GM19239 (cell line): ENCODE measurements around the gene BMP8A.
"Not testable (repeated sequence)": the region's sequence is repeated elsewhere in the genome, so short reads cannot be mapped to it uniquely, and the experiment has no call there.

Source experiments
- DNase-seq: peaks from one replicate; pipeline ENCODE4 v3.0.0; 2011; ENCODE audit warnings: low spot score; ENCODE audit not compliant: insufficient read length
- FAIRE-seq: peaks from 2 replicates; lab custom pipeline; 2011; peaks lifted over from hg19 to GRCh38; lab: Jason Lieb, UNC

BMP8A gene

GRCh38 chr1:39491146-39491921 is at the start of gene BMP8A:
BMP8A (plus strand) TSS chr1:39491636; CDS start chr1:39491992, 356 bp downstream.
- peak; percentile 4 for FAIRE-seq
- peak; percentile 97 for DNase-seq

- FAIRE-seq (no peak), DNase-seq (no peak)
Observed at GRCh38 chr1:39441797-39442196, 49.6 kb upstream of the BMP8A start.

- DNase-seq (no peak), FAIRE-seq (no peak)
Observed at GRCh38 chr1:39445573-39445972, 45.9 kb upstream of the BMP8A start.

DNA sequence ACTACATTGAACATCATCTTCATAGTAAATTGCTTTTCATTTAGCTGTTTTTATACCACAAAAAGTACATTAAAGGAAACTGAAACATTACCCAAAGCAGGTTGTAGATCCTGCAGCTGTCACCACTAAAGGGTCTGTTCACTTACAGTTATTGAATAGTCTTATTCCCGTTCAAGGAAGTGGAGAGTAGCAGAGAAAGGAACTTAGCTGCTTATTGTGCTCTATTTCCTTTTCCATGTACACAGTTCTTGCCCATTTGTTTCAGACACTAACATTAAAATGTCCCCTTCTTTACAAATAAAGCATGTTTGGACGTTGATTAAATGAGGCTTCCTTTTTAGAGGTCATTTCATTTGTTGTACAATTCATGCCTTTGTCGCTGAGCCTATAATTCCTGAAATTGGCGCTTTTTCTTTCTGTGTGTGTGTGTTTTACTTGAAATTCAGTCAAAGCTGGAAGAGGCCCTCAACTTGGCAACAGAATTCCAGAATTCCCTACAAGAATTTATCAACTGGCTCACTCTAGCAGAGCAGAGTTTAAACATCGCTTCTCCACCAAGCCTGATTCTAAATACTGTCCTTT is 44.4 kb upstream of the BMP8A start:
- DNase-seq (no peak), FAIRE-seq (no peak)

GRCh38 chr1:39450041-39450440 is 41.4 kb upstream of the BMP8A start:
- not testable (repeated sequence) for DNase-seq, FAIRE-seq

GRCh38 chr1:39450956-39451606 is 40.4 kb upstream of the BMP8A start:
- DNase-seq: no peak
- FAIRE-seq: no peak

GRCh38 chr1:39452081-39452480 is 39.4 kb upstream of the BMP8A start:
- no peak for FAIRE-seq
- no peak for DNase-seq

DNA sequence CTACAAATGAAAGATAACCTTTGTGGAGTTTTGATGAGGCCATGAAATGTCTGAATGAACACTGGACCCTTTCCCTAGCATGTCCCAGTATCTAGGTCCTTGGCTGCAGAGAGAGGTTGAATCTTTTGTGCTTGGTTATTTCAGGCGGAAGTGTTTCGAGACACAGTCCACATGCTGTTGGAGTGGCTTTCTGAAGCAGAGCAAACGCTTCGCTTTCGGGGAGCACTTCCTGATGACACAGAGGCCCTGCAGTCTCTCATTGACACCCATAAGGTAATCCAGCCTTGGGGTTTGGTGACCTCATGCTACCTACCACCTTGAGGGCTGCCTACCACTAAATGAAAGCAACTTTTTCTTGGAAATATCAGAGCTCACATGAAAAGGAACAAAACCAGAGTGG is 38.9 kb upstream of the BMP8A start:
- no peak for FAIRE-seq
- DNase-seq: no peak

DNA sequence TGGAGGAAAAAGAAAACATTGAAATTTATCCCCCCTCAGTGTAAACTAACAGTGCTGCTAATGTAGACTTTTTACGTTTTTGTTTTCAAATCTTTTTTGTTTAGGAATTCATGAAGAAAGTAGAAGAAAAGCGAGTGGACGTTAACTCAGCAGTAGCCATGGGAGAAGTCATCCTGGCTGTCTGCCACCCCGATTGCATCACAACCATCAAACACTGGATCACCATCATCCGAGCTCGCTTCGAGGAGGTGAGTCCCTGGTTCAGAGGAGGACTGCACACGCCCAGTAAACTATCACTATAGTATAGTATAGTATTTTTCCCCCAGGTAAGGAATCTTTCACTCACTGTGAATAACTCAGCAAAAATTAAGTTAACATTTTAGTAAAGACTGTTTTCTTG is 37.8 kb upstream of the BMP8A start:
- no peak for DNase-seq
- FAIRE-seq: no peak

DNA sequence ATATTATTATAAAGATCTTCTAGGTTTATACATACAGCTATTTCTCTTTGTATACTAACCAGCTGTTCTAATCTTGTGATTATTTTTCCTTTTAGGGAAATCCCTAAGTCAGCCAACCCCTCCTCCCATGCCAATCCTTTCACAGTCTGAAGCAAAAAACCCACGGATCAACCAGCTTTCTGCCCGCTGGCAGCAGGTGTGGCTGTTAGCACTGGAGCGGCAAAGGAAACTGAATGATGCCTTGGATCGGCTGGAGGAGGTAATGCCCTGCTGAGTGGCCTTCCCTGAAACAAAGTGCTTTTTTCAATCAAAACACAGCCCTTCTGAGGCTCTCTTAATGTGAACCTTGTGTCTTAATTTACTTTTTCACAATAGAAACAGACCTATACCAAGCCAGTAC is 32.4 kb upstream of the BMP8A start:
- no peak for FAIRE-seq
- DNase-seq: no peak

DNA sequence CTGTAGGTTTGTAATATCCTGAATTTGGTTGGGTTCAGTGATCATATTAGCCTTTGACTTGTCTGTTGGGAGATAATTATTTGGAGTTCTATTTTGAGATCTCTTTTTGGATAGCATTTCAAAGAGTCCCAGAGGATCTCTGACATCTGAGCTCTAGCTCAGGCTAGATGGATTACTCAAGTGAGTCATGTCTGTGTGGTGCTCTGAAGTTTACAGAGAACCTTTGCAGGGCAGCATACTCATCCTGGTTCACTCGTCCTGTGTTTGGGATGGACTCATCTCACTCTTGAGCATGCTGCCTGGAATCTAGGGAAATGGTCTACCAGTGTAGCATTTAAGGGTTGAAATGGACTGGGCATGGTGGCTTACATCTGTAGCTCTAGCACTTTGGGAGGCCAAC is 29.4 kb upstream of the BMP8A start:
- DNase-seq (no peak), FAIRE-seq (no peak)

- DNase-seq (no peak), FAIRE-seq (no peak)
Observed at GRCh38 chr1:39466413-39467107, 24.9 kb upstream of the BMP8A start.

DNA sequence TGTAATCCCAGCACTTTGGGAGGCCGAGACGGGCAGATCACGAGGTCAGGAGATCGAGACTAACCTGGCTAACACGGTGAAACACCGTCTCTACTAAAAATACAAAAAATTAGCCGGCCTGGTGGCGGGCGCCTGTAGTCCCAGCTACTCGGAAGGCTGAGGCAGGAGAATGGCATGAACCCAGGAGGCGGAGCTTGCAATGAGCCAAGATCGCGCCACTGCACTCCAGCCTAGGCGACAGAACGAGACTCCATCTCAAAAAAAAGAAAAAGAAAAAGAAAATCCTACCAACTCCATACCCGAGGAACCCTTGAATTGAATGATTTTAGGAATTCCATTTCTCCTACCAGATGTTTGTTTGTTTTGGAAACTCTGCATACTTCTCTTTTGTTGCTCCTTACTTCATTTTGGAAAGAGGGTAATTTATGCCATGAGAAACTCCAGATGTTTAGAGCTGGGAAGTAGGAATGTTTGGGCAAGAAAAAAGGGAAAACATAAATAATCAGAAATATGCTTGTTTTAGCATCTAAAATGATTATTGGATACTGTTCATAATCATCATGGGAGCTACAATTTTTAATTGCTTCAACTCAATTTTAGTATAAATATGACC is 24.2 kb upstream of the BMP8A start:
- not testable (repeated sequence) for DNase-seq, FAIRE-seq

DNA sequence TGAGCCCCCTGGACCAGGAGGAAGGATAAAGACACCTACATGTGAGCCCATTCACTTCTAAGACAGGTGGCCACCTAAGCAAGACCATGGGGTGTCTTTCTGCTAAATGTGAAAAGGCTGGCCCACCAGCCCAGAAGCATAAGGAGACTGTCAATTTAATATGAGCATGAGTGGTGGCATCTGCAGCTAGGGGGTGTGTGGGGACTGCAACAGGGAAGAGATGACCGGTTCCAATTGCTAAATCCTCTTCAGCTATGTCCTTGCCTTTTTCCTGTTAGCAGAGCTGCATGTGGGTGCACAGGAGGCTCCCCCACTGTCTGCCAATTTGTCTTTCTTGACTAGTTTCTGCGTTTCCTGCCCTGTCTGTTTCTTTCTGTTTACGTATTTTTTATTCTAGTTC is 22.3 kb upstream of the BMP8A start:
- no peak for DNase-seq
- no peak for FAIRE-seq

GRCh38 chr1:39470040-39470439 is 21.4 kb upstream of the BMP8A start:
- FAIRE-seq (no peak), DNase-seq (no peak)

- DNase-seq (no peak), FAIRE-seq (no peak)
Observed at GRCh38 chr1:39472826-39473225, 18.6 kb upstream of the BMP8A start.

DNA sequence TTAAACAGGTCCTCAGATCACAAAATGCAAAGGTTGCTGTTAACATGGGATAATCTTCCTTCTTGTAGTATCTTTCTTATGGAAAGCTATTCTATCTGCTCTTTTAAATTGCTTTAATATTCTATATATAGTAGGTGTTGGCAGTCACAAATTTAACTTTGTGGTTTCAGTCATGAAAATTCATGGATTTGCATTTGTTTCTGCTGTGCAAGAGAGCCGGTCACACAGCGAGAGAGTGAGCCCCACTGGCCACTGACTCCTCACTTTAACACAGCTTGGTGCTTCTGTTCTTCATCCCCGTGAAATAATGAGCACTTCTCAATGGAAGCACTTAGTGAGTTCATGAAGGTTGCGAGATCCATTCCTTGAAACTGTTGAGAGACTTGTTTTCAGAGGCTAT is 18.1 kb upstream of the BMP8A start:
- DNase-seq: no peak
- FAIRE-seq: peak; percentile 23

DNA sequence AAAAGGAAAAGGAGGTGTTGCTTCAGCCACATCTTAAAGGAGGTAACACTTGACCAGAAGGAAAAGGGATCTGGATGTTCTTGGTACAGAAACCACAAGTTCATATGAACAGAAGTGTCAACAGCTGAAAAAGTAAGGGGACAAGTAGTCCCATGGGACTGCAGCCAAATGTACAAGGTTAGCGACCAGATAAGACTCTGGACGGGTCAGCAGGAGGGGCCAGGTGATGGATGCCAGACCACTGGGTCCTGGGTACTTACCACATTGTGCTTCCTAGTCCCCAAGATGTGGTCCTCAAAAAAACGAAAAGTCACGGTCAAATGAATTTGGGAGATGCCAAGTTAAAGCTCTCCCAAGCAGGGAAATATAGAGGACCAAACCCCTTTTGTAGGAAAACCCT is 16.6 kb upstream of the BMP8A start:
- FAIRE-seq (no peak), DNase-seq (no peak)

DNA sequence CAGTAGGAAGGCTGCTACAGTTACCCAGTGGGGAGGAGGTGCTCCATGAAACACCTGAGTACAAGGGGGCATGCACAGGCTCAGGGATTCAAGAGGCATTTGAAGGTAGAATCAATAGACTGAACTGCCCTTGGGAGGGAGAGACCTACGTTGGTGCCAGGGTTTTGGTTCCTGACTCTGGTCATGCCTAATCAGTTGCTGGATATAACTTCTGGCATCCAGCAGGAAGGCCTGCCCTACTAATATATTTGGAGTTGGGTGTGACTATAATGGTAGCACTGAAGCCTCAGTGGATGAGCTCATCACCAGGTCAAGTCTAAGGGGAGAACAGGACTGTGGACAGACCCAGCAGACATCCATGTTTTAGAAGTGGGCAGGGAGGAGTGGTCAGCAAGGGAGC is 15.9 kb upstream of the BMP8A start:
- FAIRE-seq, DNase-seq: not testable (repeated sequence)

GRCh38 chr1:39478126-39478915 is 13.1 kb upstream of the BMP8A start:
- no peak for FAIRE-seq
- no peak for DNase-seq
